Naive thymus-derived CD4-positive, alpha-beta T cell (primary cell): ENCODE measurements around the gene LRIG3. TPM values are rescaled to one million over a fixed set of nuclear protein-coding genes. Genes with fewer than 3 reads are reported as not detected.
"Not testable (repeated sequence)": the region's sequence is repeated elsewhere in the genome, so short reads cannot be mapped to it uniquely, and the experiment has no call there.

ENCODE experiments used
- ATAC-seq: fragments of 150-1000 bp; cut with Tn5 transposase; 2 replicates; pipeline ENCODE4 v1.10.0; 2021; ENCODE audit warnings: mild to moderate bottlenecking, moderate library complexity
- CTCF ChIA-PET: fragments of 350-600 bp; sonication (Branson Sonifier 250); formaldehyde crosslinking; loops from one replicate; lab custom pipeline; 2021; ENCODE audit warnings: antibody characterized with exemption; lab: Charles Lee
- POLR2A ChIA-PET: fragments of 350-600 bp; sonication (Branson Sonifier 250); formaldehyde crosslinking; loops from one replicate; lab custom pipeline; 2021; ENCODE audit warnings: antibody characterized with exemption, inconsistent platforms; lab: Charles Lee
- DNase-seq, 9 donors: peaks; one replicate each; pipeline versions ENCODE4 v3.0.0 to v3.0.0-alpha.2; 2020 to 2022; ENCODE audit warnings: mixed read lengths in 1 of 9
- H3K27ac ChIP-seq: one replicate; pipeline ENCODE4 v1.7.0; 2013; ENCODE audit warnings: mild to moderate bottlenecking, low read depth, low read length, moderate library complexity
- H3K27me3 ChIP-seq, 2 donors: one replicate each; pipeline ENCODE4 v1.7.0; 2013; ENCODE audit warnings: low read length in 2 of 2, mild to moderate bottlenecking in 2 of 2, moderate library complexity in 2 of 2; ENCODE audit not compliant: control insufficient read depth in 2 of 2, insufficient read depth in 2 of 2
- H3K36me3 ChIP-seq, 3 experiments: 1 replicate in 2 of 3; 2 replicates in 1 of 3; pipeline ENCODE4 v1.7.0; 2013; ENCODE audit warnings: low read length in 3 of 3, mild to moderate bottlenecking in 3 of 3, moderate library complexity in 1 of 3; ENCODE audit not compliant: insufficient read depth in 3 of 3, control insufficient read depth in 2 of 3
- H3K4me1 ChIP-seq, 2 donors: one replicate each; pipeline ENCODE4 v1.7.0; 2013; ENCODE audit warnings: low read length in 2 of 2, mild to moderate bottlenecking in 2 of 2, moderate library complexity in 1 of 2; ENCODE audit not compliant: control insufficient read depth in 2 of 2, insufficient read depth in 2 of 2
- H3K4me3 ChIP-seq: 2 replicates; pipeline ENCODE4 v1.7.0; 2013; ENCODE audit warnings: mild to moderate bottlenecking, low read length
- H3K9me3 ChIP-seq, 3 experiments: 1 replicate in 2 of 3; 2 replicates in 1 of 3; pipeline ENCODE4 v1.7.0; 2013; ENCODE audit warnings: low read length in 3 of 3; ENCODE audit not compliant: control insufficient read depth in 2 of 3
- H3K27ac Mint-ChIP-seq, 9 donors: one replicate each; pipeline ENCODE4 v1.8.0; 2020 to 2022; ENCODE audit warnings: mixed read lengths in 9 of 9, mild to moderate bottlenecking in 8 of 9, moderate library complexity in 5 of 9, inconsistent platforms in 2 of 9
- H3K27me3 Mint-ChIP-seq, 5 donors: one replicate each; pipeline ENCODE4 v1.8.0; 2021 to 2022; ENCODE audit warnings: mixed read lengths in 5 of 5, mild to moderate bottlenecking in 1 of 5
- H3K36me3 Mint-ChIP-seq, 5 donors: one replicate each; pipeline ENCODE4 v1.8.0; 2020 to 2022; ENCODE audit warnings: mixed read lengths in 5 of 5, mild to moderate bottlenecking in 3 of 5, inconsistent platforms in 1 of 5
- H3K4me1 Mint-ChIP-seq, 7 donors: one replicate each; pipeline ENCODE4 v1.8.0; 2020 to 2022; ENCODE audit warnings: mixed read lengths in 7 of 7, mild to moderate bottlenecking in 3 of 7, inconsistent platforms in 1 of 7
- H3K4me3 Mint-ChIP-seq, 10 donors: one replicate each; pipeline ENCODE4 v1.8.0; 2020 to 2022; ENCODE audit warnings: mild to moderate bottlenecking in 10 of 10, mixed read lengths in 10 of 10, moderate library complexity in 6 of 10, inconsistent platforms in 2 of 10
- H3K9me3 Mint-ChIP-seq, 11 donors: one replicate each; pipeline ENCODE4 v1.8.0; 2020 to 2022; ENCODE audit warnings: mixed read lengths in 11 of 11, mild to moderate bottlenecking in 4 of 11, inconsistent platforms in 1 of 11, moderate library complexity in 1 of 11
- intact Hi-C, 2 donors: fragments of 100-400 bp; cut with micrococcal nuclease; formaldehyde crosslinking; loops; one replicate each; pipeline ENCODE4 v1.15.1; 2023
- polyA plus RNA-seq, 2 donors: library from polyadenylated mRNA; unstranded; fragments of 300-500 nt; fragmentation: Illumina TruSeq; gene quantifications; one replicate each; pipeline ENCODE4 v1.2.3, GENCODE V29; 2021
- total RNA-seq, 6 experiments: library from RNA in 5 of 6; stranded (reverse) in 5 of 6; gene quantifications; 1 replicate in 5 of 6; 2 replicates in 1 of 6; pipeline ENCODE4 v1.2.3 and lab custom pipeline; 2021 to 2026

LRIG3 gene
- total and polyA plus RNA-seq, 7 experiments from 2014 or later: 0.24 TPM; not detected in 6

GRCh38 chr12:58949954-58950738 lies 29.8 kb upstream of the LRIG3 start:
- H3K9me3 ChIP-seq, ATAC-seq, intact Hi-C loops, H3K27me3 ChIP-seq, H3K4me1 Mint-ChIP-seq, H3K27ac ChIP-seq, DNase-seq, H3K27ac Mint-ChIP-seq, H3K4me3 Mint-ChIP-seq, H3K4me1 ChIP-seq, H3K27me3 Mint-ChIP-seq, H3K4me3 ChIP-seq, CTCF ChIA-PET, H3K36me3 Mint-ChIP-seq, H3K36me3 ChIP-seq, POLR2A ChIA-PET: not testable (repeated sequence)
- H3K9me3 Mint-ChIP-seq: peaks cover 2 to 22% (median 10%) of the 10 kb centered on the region in 11 donors

DNA sequence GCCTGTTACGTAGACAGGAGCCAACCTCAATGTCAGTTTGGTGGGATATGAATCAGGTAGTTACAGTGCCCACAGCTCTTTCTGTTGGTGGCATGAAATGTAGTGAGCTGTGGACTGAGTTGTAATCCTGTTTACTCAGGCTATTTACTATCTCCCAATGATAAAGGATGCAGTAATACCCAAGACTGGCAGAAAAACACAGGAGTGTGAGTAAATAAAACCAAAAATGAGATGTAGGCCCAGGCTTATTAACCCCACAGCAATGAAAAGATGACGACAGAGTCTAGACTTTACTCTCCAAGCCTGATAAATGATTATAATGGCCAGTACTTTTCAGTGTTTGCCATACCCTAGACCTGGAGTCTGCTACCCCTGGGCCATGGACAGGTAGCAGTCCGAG lies 22.8 kb upstream of the LRIG3 start:
- Histone ChIP-seq H3K27me3 (no peaks in the 10 kb centered on the region), H3K36me3 (no peaks in the 10 kb centered on the region), H3K27ac (no peak overlapping the region), H3K4me3 (no peak overlapping the region), H3K4me1 (no peaks in the 10 kb centered on the region), H3K9me3 (no peaks in the 10 kb centered on the region)
- Mint-ChIP-seq H3K4me3 (no peak overlapping the region), H3K36me3 (no peaks in the 10 kb centered on the region), H3K9me3 (peaks cover 3 to 10% (median 5%) of the 10 kb centered on the region in 11 donors), H3K27ac (no peak overlapping the region), H3K27me3 (no peaks in the 10 kb centered on the region), H3K4me1 (no peaks in the 10 kb centered on the region)
- intact Hi-C loops: no loop called here
- CTCF ChIA-PET: interaction anchor here (0.9 kb wide), 1 partner anchor 11 kb away, joined by 3 read pairs; no protein-coding TSS in a partner anchor
- POLR2A ChIA-PET: no interaction called here
- DNase-seq (no peak), ATAC-seq (no peak)

DNA sequence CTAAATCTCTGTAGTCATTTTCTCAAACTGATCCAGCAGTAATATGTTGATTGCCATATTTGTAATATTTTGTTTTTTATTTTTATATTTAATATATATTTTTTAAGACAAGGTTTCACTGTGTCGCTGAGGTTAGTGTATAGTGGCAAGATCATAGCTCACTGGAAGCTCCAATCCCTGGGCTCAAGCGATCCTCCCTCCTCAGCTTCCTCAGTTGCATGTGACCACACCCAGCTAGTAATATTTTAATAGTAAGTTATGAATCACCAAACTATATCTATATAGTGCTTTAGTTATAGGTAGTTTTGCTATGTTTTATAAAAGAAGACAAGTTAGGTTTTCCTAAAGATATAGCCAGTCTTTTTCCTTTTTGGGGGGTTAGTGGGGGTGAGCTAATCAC lies 22.0 kb upstream of the LRIG3 start:
- H3K27ac Mint-ChIP-seq: no peak overlapping the region
- no peaks in the 10 kb centered on the region for H3K27me3 ChIP-seq
- H3K9me3 ChIP-seq: no peaks in the 10 kb centered on the region
- no peak overlapping the region for H3K4me3 ChIP-seq
- H3K36me3 ChIP-seq: no peaks in the 10 kb centered on the region
- no peak overlapping the region for H3K27ac ChIP-seq
- H3K36me3 Mint-ChIP-seq: no peaks in the 10 kb centered on the region
- CTCF ChIA-PET: interaction anchor here (0.9 kb wide), 1 partner anchor 10 kb away, joined by 3 read pairs; no protein-coding TSS in a partner anchor
- no peaks in the 10 kb centered on the region for H3K27me3 Mint-ChIP-seq
- no peak overlapping the region for H3K4me3 Mint-ChIP-seq
- DNase-seq (no peak), ATAC-seq (no peak)
- intact Hi-C loops: no loop called here
- H3K4me1 ChIP-seq: no peaks in the 10 kb centered on the region
- POLR2A ChIA-PET: no interaction called here
- H3K4me1 Mint-ChIP-seq: no peaks in the 10 kb centered on the region
- H3K9me3 Mint-ChIP-seq: peaks cover 0 to 6% (median 5%) of the 10 kb centered on the region in 11 donors

DNA sequence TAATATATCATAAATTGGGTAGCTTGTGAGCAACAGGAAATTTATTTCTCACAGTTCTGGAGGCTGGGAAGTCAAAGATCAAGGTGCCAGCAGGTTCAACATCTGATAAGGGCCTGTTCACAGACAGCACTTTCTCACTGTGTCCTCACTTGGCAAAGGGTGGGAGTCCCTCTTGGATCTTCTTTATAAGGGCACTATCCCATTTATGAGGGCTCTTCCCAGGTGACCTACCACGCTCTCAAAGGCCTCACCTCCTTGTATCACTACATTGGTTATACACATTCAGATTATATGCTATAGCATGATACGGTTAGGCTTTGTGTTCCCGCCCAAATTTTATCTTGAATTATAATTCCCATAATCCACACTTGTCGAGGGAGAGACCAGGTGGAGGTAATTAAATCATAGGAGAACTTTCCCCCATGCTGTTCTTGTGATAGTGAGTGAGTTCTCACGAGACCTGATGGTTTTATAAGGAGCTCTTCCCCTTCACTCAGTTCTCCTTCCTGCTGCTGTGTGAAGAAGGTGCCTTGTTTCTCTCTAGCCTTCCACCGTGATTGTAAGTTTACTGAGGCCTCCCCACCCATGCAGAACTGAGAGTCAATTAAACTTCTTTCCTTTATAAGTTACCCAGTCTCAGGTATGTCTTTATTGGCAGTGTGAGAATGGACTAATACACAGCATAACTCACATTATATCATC lies 19.2 kb upstream of the LRIG3 start:
- CTCF ChIA-PET: no interaction called here
- no peak overlapping the region for H3K27ac ChIP-seq
- no peaks in the 10 kb centered on the region for H3K9me3 ChIP-seq
- H3K9me3 Mint-ChIP-seq: peaks cover 0 to 4% (median 0%) of the 10 kb centered on the region in 11 donors
- no peaks in the 10 kb centered on the region for H3K4me1 ChIP-seq
- no peaks in the 10 kb centered on the region for H3K36me3 ChIP-seq
- no peaks in the 10 kb centered on the region for H3K27me3 Mint-ChIP-seq
- no peaks in the 10 kb centered on the region for H3K36me3 Mint-ChIP-seq
- DNase-seq (no peak), ATAC-seq (no peak)
- intact Hi-C loops: no loop called here
- POLR2A ChIA-PET: no interaction called here
- H3K4me1 Mint-ChIP-seq: no peaks in the 10 kb centered on the region
- H3K4me3 Mint-ChIP-seq: no peak overlapping the region
- no peak overlapping the region for H3K4me3 ChIP-seq
- H3K27me3 ChIP-seq: no peaks in the 10 kb centered on the region
- no peak overlapping the region for H3K27ac Mint-ChIP-seq

DNA sequence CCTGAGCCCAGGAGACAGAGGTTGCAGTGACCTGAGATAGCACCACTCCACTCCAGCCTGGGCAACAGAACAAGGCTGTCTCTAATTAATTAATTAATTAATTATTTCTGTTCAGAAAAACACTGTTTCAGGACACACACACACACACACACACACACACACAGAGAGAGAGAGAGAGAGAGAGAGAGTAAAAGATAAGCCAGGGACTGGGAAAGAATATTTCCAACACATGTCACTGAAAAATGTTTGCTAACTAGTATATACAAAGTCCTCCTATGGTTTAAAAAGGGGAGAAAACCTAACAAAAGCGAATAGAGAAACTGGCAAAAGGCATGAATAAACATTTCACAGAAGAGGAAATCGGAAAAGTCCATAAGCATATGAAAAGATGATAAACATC lies 18.1 kb upstream of the LRIG3 start:
- Mint-ChIP-seq H3K4me1 (no peaks in the 10 kb centered on the region), H3K27ac (no peak overlapping the region), H3K27me3 (no peaks in the 10 kb centered on the region), H3K9me3 (peaks cover 0 to 4% (median 0%) of the 10 kb centered on the region in 11 donors), H3K36me3 (no peaks in the 10 kb centered on the region), H3K4me3 (no peak overlapping the region)
- ChIA-PET CTCF (no interaction called here), POLR2A (no interaction called here)
- no peak for DNase-seq
- Histone ChIP-seq H3K27me3 (no peaks in the 10 kb centered on the region), H3K4me1 (no peaks in the 10 kb centered on the region), H3K4me3 (no peak overlapping the region), H3K27ac (no peak overlapping the region), H3K9me3 (no peaks in the 10 kb centered on the region), H3K36me3 (no peaks in the 10 kb centered on the region)
- no peak for ATAC-seq
- intact Hi-C loops: no loop called here

DNA sequence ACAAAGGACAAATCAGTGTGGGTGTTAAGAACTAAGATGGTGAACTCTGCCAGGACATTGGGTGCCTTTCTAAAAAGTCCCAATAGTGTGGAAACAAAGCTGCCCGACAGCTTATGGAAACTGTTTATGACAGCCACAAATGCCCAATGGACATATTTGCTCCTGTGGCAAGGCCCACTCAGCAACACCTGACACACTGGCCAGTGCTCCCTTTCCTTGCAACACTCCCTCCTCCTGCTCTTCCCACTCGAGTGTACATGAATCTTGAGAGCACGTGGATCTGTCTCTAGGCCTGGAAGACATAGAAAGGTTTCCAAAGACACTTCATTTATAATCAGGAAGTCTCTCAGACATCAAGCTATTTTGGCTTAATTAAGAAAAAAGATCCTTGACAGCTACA lies 14.2 kb upstream of the LRIG3 start:
- POLR2A ChIA-PET: no interaction called here
- no peaks in the 10 kb centered on the region for H3K36me3 ChIP-seq
- Mint-ChIP-seq H3K36me3 (no peaks in the 10 kb centered on the region), H3K4me1 (no peaks in the 10 kb centered on the region), H3K9me3 (peaks cover 0 to 9% (median 0%) of the 10 kb centered on the region in 11 donors), H3K27ac (no peak overlapping the region), H3K27me3 (no peaks in the 10 kb centered on the region), H3K4me3 (no peak overlapping the region)
- H3K4me3 ChIP-seq: no peak overlapping the region
- H3K9me3 ChIP-seq: no peaks in the 10 kb centered on the region
- no peaks in the 10 kb centered on the region for H3K4me1 ChIP-seq
- CTCF ChIA-PET: no interaction called here
- intact Hi-C loops: no loop called here
- H3K27me3 ChIP-seq: no peaks in the 10 kb centered on the region
- ATAC-seq (no peak), DNase-seq (no peak)
- no peak overlapping the region for H3K27ac ChIP-seq
